Upper lobe of right lung (tissue), 1 donor: ENCODE results near the gene BCAR3. TPM values are rescaled to one million over a fixed set of nuclear protein-coding genes. Genes with fewer than 3 reads are reported as not detected.
A peak's percentile ranks its signal among the peaks of the same experiment; 100 is the strongest.

Experiments
- ATAC-seq: fragments of 200-7000 bp; cut with Tn5 transposase; one replicate; pipeline ENCODE4 v1.9.1; 2020; ENCODE audit warnings: mild to moderate bottlenecking, moderate library complexity
- DNase-seq: peaks from one replicate; pipeline ENCODE4 v3.0.0-alpha.2; 2020
- H3K27ac ChIP-seq: fragments of 200-600 bp; one replicate; pipeline ENCODE4 v1.8.0; 2022
- H3K27me3 ChIP-seq: fragments of 200-600 bp; one replicate; pipeline ENCODE4 v1.8.0; 2022; ENCODE audit warnings: mild to moderate bottlenecking
- H3K36me3 ChIP-seq: fragments of 200-600 bp; one replicate; pipeline ENCODE4 v1.8.0; 2022
- H3K4me1 ChIP-seq: fragments of 200-600 bp; one replicate; pipeline ENCODE4 v1.8.0; 2022
- H3K4me3 ChIP-seq: fragments of 200-600 bp; one replicate; pipeline ENCODE4 v1.8.0; 2022; ENCODE audit warnings: mild to moderate bottlenecking
- H3K9me3 ChIP-seq: fragments of 200-600 bp; one replicate; pipeline ENCODE4 v1.8.0; 2022
- CTCF ChIP-seq: fragments of 200-600 bp; IDR thresholded peaks from one replicate; pipeline ENCODE4 v1.8.0; 2022; ENCODE audit warnings: antibody characterized with exemption
- intact Hi-C: fragments of 100-400 bp; cut with DNase I; formaldehyde crosslinking; loops from one replicate; pipeline ENCODE4 v1.11.0; 2022
- total RNA-seq: library from RNA; stranded (reverse); fragmentation: NEBNext Ultra II Directional; extraction: Animal tissue kit (Norgen Biotek cat#: 25700); gene quantifications from one replicate; pipeline ENCODE4 v1.2.1, GENCODE V29; 2021
- donor health status: DM: no; HTN: yes; CAD: no; lungs with severe emphysema.

Gene BCAR3
- total RNA-seq, 1 donor from 2014 or later: 23.5 TPM

- peaks cover 32% of the 10 kb centered on the region for H3K4me1 ChIP-seq
- H3K27ac ChIP-seq: peak overlapping the region; percentile 52
- TF ChIP-seq CTCF: no peak
- H3K27me3 ChIP-seq: no peaks in the 10 kb centered on the region
- no peaks in the 10 kb centered on the region for H3K9me3 ChIP-seq
- H3K36me3 ChIP-seq: no peaks in the 10 kb centered on the region
- intact Hi-C loops: no loop called here
- ATAC-seq (peak; percentile 43), DNase-seq (no peak)
- H3K4me3 ChIP-seq: no peak overlapping the region
These were observed 64.5 kb downstream of the BCAR3 start for GRCh38 chr1:93616996-93617669.

DNA sequence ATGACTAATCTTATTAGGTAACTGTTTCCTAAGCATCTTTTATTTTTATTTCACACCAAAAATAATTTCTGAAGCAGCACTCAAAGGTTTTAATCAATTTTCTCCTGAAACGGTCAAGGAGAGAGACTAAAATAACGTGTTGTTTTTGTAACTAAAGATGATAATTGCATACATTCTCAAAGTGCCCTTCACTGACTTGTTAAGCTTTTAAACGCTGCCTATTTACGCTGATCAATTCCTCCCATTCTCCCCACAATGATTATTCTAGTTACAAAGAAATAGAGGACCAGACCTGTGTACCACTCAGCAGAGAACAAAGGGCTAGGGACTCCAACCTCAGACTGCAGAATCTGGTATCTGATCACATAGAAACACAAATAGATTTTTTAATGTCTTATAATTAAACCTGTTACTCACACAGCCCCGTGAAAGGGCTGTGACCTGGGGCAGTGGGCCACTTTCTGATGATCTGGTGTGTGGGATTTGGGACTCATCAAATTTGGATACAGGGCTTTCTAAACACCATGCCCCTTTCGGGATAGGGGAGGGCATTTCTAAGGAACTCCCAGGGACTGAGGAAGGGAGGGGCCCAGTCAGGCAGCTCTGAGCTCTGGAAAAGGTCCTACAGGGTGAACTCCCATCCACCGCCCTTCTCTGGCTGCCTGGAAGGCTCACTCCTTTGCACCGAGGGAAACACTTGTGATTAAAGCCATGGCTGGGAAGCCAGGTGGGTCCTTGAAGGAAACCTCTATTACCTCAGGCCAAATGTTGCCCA is 65.2 kb downstream of the BCAR3 start:
- Histone ChIP-seq H3K27me3 (no peaks in the 10 kb centered on the region), H3K4me1 (peaks cover 32% of the 10 kb centered on the region), H3K36me3 (no peaks in the 10 kb centered on the region), H3K27ac (peak overlapping the region; percentile 52), H3K9me3 (no peaks in the 10 kb centered on the region), H3K4me3 (no peak overlapping the region)
- TF ChIP-seq CTCF: no peak
- ATAC-seq (peak; percentile 48), DNase-seq (no peak)
- intact Hi-C loops: no loop called here

- H3K4me3 ChIP-seq: no peak overlapping the region
These were observed 66.0 kb downstream of the BCAR3 start for GRCh38 chr1:93615582-93616150.

DNA sequence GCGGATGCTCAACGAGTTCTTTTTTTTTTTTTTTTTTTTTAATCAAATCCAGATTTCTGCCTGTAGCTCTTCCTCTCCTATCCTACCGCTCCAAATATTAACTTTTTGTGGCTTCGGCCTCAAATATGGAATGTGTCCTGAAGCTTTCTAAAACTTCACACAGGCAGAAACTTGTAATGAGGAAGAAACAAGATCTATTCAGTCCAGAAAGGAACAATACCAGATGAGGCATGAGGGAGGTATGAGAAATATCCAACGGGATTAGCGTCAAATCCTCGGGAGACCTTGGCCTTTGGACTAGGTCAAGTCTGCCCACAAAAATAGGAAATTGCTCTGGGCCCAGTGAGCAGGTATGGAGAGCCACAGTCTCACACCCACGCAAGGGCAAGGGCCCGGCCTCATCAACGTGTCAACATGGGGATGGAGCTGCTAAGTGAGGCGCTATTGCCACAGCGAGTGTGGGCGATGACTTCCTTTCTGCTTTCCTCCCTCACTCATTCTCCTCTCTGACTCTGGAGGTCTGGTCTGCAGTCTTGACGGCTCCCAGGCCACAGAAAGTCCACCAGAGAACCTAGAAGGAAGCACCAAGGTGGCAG is 66.6 kb downstream of the BCAR3 start:
- no peak overlapping the region for H3K4me3 ChIP-seq
- no peaks in the 10 kb centered on the region for H3K27me3 ChIP-seq
- no peak for TF ChIP-seq CTCF
- no peaks in the 10 kb centered on the region for H3K36me3 ChIP-seq
- intact Hi-C loops: no loop called here
- DNase-seq: no peak
- no peak overlapping the region for H3K27ac ChIP-seq
- no peaks in the 10 kb centered on the region for H3K9me3 ChIP-seq
- H3K4me1 ChIP-seq: peaks cover 32% of the 10 kb centered on the region
- peak; percentile 17 for ATAC-seq

More at GRCh38 chr1:93615582-93616150, 66.0 kb downstream of the BCAR3 start:
- Histone ChIP-seq H3K36me3 (no peaks in the 10 kb centered on the region), H3K27me3 (no peaks in the 10 kb centered on the region), H3K4me1 (peaks cover 32% of the 10 kb centered on the region), H3K9me3 (no peaks in the 10 kb centered on the region), H3K27ac (no peak overlapping the region)
- intact Hi-C loops: no loop called here
- DNase-seq: no peak
- no peak for TF ChIP-seq CTCF
- no peak for ATAC-seq

GRCh38 chr1:93614541-93614940 is 67.1 kb downstream of the BCAR3 start:
- peaks cover 32% of the 10 kb centered on the region for H3K4me1 ChIP-seq
- no peaks in the 10 kb centered on the region for H3K9me3 ChIP-seq
- intact Hi-C loops: no loop called here
- no peak for TF ChIP-seq CTCF
- H3K36me3 ChIP-seq: no peaks in the 10 kb centered on the region
- ATAC-seq (no peak), DNase-seq (no peak)
- H3K27ac ChIP-seq: peak overlapping the region; percentile 62
- H3K4me3 ChIP-seq: no peak overlapping the region
- no peaks in the 10 kb centered on the region for H3K27me3 ChIP-seq
